ENCODE data around the gene FAM209B.
"Not testable (repeated sequence)": the region's sequence is repeated elsewhere in the genome, so short reads cannot be mapped to it uniquely, and the experiment has no call there.

The FAM209B gene

DNA sequence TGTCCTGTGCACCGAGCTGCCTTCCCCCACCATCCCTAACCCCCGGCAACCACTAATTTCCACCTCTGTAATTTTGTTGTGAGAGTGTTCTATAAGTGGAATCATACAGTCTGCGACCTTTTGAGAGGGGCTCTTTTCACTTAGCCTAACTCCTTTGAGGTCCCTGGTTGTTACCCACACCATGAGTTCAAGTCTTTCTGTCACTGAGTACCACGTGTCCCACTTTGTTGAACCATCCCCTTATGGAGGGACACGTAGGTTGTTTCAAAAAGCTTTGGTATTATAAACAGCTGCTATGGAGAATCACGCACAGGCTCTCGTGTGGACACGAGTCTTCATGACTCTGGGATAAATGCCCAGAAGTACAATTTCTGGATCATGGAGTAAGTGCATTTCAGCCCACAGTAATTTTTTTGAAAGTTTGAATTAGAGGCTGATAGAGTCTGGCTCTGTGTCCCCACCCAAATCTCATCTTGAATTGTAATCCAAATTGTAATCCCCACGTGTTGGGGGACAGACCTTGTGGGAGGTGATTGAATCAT lies 9.5 kb downstream of the FAM209B start:
- no peak for DNase-seq

- DNase-seq, result no peak
These were observed 18.5 kb downstream of the FAM209B start for GRCh38 chr20:56551571-56551970.

GRCh38 chr20:56552911-56553629 lies 20.0 kb downstream of the FAM209B start:
- DNase-seq, result no peak

GRCh38 chr20:56554869-56555268 lies 21.8 kb downstream of the FAM209B start:
- DNase-seq, result peak; percentile 98 to 99

GRCh38 chr20:56558968-56559367 lies 25.9 kb downstream of the FAM209B start:
- DNase-seq, result no peak

GRCh38 chr20:56564526-56564925 lies 31.5 kb downstream of the FAM209B start:
- not testable (repeated sequence) for DNase-seq

DNA sequence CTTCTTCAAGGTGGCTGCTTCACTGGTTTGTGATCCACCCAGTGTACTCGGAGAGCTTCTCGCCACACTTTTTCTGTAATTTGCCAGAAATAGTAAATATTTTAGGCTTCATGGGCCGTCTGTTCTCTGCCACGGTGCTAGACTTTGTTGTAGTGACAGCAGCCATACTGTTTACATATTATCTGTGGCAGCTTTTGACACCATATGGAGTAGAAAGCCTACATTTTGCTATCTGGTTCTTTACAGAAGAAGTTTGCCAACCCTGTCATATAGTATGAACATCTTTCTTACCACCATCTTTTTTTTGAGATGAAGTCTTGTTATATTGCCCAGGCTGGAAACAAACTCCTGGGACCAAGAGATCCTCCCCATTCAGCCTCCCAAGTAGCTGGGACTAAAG lies 32.5 kb downstream of the FAM209B start:
- no peak for DNase-seq

- peak; percentile 63 to 69 for DNase-seq
These were observed 33.6 kb downstream of the FAM209B start for GRCh38 chr20:56566621-56567020.

GRCh38 chr20:56570832-56571231 lies 37.8 kb downstream of the FAM209B start:
- DNase-seq, result no peak

- DNase-seq, result no peak
These were observed 39.1 kb downstream of the FAM209B start for GRCh38 chr20:56572172-56572571.

- DNase-seq, result no peak
These were observed 40.9 kb downstream of the FAM209B start for GRCh38 chr20:56573986-56574385.

DNA sequence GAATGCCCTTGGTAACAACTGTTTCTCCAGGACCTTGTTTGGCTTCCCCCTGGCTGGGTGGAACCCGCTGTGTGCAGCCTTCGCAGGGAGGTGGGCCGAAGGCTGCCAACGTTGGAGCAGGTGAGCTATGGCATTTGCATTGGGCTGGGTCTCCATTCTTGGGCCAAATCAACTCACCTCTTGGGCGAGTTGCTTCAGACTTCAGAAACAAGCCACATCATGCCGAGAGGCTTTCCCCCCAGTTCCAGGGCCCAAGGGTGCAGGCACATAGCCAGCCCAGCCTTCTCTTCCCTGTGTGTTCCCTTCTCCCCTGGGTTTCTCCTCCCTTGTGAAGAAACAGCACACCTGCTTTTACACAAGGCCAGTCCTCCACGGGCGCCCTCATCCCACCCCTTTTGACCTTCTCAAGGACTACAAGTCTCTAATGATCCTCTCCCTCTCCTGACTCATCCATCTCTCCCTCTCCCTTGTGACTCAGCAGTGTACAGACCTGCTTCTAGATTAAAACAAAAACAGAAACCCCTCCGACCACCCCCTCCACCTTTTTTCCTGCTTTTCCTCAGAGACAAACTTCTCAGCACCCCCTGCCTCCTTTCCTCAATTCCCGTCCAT lies 41.6 kb downstream of the FAM209B start:
- DNase-seq, result no peak

GRCh38 chr20:56575157-56575556 lies 42.1 kb downstream of the FAM209B start:
- DNase-seq, result no peak

- DNase-seq, result no peak
These were observed 42.9 kb downstream of the FAM209B start for GRCh38 chr20:56575961-56576360.

DNA sequence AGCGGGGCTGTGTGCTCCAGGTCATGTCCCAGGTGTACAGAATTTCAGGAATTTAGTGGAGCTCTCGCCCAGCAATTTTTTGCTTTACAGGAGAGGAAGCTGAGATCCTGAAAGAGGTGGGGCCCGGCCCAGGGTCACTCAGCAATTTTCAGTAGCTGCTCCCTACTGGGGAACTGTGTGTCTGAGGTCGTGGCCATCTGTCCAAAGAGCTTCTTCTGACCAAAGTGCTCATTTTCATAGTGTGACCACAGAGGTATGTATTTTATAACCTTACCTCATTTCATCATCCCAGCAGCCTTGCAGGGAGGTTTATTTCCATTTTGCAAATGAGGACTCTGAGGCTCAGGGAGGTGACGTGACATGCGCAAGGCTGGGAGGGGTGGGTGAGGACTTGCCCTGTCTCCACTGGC lies 46.3 kb downstream of the FAM209B start:
- no peak for DNase-seq

DNA sequence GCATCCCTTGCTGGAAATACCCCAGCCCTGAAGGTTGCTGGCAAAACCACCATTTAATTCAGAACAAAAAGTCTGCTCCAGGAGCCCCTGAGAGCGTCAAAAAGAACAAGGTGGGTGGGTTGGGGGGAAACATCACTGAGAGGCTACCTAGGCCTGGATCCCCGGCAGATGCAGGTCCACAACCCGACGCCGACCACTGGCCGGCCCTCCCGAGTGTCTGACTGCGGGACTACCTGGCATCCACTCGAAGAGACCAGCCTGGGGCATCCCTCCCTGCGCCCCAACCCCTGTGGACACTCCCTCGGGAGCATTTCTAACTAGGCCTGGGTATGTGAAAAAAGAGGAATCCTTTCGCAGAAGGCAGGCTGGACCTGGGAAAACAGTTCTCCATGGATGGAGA lies 47.2 kb downstream of the FAM209B start:
- DNase-seq, result no peak

DNA sequence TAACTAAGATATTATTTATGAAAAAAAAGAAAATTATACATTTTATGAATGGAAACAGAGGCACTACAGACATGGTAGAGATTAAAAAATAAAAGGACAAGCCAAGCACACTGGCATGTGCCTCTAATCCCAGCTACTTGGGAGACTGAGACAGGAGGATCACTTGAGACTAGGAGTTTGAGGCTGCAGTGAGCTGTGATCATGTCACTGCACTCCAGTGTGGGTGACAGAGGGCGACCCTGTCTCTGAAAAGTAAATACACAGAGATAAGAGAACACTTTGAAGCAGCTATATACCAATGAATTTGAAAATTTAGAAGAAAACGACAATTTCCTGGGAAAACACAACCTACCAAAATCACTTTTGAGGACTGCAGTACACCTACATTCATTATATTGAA lies 48.7 kb downstream of the FAM209B start:
- DNase-seq, result no peak

GRCh38 chr20:56582542-56582941 lies 49.5 kb downstream of the FAM209B start:
- no peak for DNase-seq

- no peak for DNase-seq
These were observed 51.9 kb downstream of the FAM209B start for GRCh38 chr20:56584916-56585315.

Measured in SHP77 (cell line).